Limb (tissue), 2 donors: ENCODE results near the gene USP20.
"Not testable (repeated sequence)": the region's sequence is repeated elsewhere in the genome, so short reads cannot be mapped to it uniquely, and the experiment has no call there.

Source experiments
- DNase-seq, 2 donors: peaks; one replicate each; pipeline ENCODE4 v3.0.0-alpha.2; 2016; ENCODE audit errors: extremely low spot score in 2 of 2

The USP20 gene

GRCh38 chr9:129835128-129835859 lies at the start of gene USP20, which contains the start of gene C9orf78:
USP20 (plus strand) TSS chr9:129835458; CDS start chr9:129852556, 17,098 bp downstream.
C9orf78 (minus strand) TSS chr9:129835275; CDS start chr9:129835221, 54 bp downstream.
- peak; percentile 98 for DNase-seq

- no peak for DNase-seq
These were observed 49.4 kb upstream of the USP20 start for GRCh38 chr9:129785866-129786265.

DNA sequence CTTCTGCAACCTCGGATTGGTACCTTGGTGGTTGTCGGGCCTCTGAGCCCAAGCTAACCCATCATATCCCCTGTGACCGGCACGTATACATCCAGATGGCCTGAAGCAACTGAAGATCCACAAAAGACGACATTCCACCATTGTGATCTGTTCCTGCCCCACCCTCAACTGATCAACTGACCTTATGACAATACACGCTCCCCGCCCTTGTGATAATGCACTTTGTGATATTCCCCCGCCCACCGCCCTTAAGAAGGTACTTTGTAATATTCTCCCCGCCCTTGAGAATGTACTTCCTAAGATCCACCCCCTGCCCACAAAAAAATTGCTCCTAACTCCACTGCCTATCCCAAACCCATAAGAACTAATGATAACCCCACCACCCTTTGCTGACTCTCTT lies 48.8 kb upstream of the USP20 start:
- no peak for DNase-seq

- no peak for DNase-seq
These were observed 40.7 kb upstream of the USP20 start for GRCh38 chr9:129794549-129794948.

DNA sequence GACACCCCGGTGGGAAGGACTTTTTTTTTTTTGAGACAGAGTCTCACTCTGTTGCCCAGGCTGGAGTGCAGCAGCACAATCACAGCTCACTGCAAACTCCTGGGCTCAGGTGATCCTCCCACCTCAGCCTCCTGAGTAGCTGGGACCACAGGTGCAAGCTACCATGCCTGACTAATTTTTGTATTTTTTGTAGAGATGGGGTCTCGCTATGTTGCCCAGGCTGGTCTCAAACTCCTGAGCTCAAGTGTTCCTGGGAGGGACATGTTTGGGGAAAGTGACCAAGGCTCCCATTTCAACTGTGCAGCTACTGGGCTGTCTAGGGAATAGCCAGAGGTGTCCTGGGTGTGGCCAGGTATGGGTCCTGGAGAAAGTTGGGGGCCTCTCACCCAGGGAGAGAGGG lies 39.2 kb upstream of the USP20 start:
- not testable (repeated sequence) for DNase-seq

DNA sequence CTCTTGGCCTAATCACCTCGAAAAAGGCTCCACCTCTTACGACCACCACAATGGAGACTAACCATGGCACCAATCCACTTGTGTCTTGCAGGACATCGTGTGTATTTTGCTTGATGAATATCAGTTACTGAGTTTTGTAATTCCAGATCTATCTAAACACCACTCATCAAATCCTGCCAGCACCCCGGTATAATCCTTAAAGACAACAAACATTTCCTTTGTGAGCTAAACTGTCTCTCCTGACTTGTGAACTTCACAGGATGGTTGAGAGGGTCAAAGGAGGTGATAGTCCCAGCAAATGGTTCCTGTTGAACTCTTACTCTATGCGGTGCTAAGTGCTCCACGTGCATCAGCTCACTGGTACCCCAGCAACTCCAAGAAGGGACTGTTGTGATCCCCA lies 36.3 kb upstream of the USP20 start:
- DNase-seq, result no peak

GRCh38 chr9:129801504-129801903 lies 33.8 kb upstream of the USP20 start:
- no peak for DNase-seq

DNA sequence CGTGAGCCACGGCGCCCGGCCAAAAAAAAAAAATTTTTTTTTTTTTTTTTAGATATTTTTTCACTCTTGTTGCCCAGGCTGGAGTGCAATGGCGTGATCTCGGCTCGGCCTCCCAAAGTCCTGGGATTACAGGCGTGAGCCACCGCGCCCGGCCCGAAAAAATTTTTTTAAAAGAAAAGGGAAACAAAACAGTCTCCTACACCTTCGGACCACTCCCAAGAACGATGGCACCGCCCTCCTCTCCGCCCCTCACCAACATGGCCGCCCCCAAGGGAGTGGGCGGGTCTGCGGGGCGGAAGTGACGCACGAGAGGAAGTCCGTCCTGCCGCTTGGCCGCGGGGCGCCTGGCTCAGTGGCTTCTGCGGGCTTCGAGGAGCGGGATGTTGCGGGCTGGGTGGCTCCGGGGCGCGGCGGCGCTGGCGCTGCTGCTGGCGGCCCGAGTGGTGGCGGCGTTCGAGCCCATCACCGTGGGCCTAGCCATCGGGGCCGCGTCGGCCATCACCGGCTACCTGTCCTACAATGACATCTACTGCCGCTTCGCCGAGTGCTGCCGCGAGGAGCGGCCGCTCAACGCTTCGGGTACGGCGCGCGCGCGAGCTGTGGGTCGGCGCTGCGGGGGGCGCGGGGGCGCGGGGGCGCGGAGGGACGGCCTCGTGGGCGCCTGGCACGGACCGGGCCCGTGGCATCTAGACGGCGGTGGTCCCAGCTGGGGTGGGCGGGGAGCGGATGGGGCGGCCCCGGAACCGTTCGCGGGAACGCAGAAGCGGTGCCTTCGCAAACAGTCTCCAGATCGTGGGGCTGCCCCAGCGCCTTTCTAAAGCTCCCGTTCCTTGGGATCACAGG lies 32.2 kb upstream of the USP20 start, which contains the start of gene TOR1B:
Gene TOR1B (plus strand): TSS at position 352 of the 843 bp plus-strand sequence. CDS start 29 bp downstream, at position 381.
- peak; percentile 93 to 99 for DNase-seq

GRCh38 chr9:129803676-129804060 lies 31.6 kb upstream of the USP20 start:
- DNase-seq, result no peak

DNA sequence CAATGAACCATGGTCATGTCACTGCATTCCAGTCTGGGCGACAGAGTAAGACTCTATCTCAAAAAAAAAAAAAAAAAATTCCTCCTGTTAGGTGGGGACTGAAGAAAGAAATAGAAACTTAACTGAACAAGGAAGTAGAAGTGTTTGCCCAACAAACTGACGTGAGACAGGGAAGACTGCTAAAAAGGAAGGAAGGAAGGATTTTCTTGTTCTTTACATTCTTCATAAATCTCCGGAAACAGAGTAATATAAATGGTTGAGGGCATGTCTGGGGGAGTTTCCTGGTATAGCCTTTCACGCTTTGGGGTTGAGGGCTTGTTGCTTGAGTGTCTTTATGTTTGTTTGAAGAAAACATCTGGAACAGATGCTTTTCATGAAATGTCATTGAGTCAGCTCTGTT lies 29.2 kb upstream of the USP20 start:
- no peak for DNase-seq

DNA sequence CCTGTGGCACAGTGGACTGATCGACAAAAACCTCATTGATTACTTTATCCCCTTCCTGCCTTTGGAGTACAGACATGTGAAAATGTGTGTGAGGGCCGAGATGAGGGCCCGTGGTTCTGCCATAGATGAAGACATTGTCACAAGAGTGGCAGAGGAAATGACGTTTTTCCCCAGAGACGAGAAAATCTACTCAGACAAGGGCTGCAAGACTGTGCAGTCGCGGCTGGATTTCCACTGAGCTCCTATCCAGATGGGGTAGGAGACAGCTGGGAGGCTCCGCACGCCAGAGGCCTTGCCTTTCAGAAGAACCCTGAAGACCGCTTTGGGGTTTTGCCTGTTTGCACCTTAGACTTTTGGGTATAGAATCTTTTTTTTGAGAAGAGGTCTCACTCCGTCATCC lies 25.9 kb upstream of the USP20 start:
- no peak for DNase-seq

DNA sequence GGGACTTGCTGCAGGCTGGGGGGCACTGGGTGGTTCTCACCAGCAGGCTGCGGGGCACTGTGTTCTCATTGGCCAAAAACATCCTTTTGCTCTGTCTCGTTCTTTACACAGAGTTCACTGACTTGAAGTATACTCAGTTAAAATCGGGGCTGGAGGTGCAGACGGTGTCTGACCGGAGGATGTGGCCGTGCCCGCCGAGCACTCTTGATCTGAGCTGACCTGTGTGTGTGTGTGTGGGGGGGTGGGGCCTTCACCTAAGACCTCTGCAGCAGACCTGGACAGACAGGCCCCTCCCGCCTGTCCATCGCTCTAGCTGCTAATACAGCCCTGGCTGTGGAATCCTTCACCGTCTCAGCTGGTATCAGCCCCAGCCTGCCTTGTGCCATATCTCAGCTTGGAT lies 25.1 kb upstream of the USP20 start:
- DNase-seq, result no peak

GRCh38 chr9:129810788-129811187 lies 24.5 kb upstream of the USP20 start:
- DNase-seq, result no peak

GRCh38 chr9:129811967-129812363 lies 23.3 kb upstream of the USP20 start:
- DNase-seq, result no peak

- DNase-seq, result no peak
These were observed 22.9 kb upstream of the USP20 start for GRCh38 chr9:129812385-129812784.

DNA sequence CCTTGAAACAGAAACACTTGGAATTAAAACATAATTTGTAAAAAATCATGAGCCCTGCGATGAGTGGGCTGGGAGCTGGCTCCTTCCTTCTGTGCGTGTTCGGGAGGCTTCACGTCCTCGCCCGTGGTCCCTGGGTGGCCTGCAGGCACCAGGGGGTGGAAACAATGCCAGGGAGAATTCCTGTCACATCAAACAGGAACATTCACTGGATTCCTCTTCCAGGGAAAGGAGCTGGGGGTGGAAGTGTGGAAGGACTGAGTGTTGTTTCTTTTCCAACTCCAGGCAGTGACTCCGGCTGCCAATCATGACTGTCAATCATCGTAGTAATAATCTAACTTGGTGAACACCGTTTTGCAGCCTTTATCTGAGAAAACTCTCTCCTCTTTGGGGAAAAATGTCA lies 21.6 kb upstream of the USP20 start:
- no peak for DNase-seq

- no peak for DNase-seq
These were observed 20.6 kb upstream of the USP20 start for GRCh38 chr9:129814432-129815223.

DNA sequence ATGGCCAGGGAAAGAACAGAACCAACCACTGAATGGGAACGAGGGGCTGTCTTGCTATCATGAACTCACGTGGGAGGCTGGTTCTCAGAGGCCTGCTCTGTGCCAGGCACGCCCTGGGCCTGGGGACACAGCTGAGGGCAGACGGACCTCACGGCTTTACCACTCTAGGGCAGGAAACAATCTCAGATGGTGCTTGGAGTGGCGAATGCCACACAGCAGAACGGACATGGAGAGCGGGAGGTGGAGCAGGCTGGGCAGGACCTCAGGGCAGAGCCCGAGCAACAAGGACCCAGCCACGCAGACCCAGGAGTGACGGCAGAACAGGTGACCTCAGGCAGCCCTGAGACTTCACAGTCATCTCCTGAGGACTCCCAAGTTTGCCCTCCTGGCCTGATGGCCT lies 20.0 kb upstream of the USP20 start:
- DNase-seq, result no peak

DNA sequence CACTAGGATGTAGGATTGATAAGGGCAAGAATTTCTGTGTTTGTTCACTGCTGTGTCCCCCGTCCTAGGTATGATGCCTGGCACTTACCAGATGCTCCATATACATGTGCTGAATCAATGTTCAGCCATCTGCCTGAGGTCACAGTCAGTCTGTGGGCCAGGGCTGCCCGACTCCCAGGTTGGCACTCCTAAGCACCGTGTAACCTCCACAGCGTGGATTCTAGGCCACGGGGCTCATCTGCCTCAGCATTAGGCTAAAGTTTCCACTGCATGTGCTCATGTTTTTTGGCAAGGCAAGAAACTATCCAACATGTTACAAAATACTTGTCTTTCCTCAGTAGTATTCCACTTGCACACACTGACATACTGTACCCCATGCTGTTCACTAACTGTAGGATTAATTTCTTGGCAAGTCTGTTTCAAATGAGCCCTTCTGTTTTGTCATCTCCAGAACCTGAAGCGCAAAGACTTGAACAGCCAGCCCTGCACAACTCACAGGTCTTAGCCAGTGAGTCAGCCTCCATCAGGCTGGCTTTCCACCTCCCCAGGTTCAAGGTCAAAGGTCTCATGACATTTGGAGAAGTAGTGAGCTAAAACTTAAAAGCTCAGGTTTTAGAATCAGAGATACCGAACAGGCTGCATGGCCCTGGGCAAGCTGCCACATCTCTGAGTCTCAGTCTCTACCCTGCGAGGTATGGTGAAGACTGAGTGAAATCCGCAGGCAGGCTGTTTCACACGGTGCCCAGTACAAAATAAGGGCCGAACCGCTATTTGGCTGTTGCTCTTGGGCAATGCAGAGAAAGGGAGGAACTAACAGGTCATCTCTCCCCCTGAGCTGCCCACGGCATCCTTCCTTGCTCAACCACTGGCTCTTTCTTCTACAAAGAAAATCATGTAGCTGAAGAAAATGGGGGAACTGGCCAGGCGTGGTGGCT lies 18.5 kb upstream of the USP20 start:
- DNase-seq, result no peak

DNA sequence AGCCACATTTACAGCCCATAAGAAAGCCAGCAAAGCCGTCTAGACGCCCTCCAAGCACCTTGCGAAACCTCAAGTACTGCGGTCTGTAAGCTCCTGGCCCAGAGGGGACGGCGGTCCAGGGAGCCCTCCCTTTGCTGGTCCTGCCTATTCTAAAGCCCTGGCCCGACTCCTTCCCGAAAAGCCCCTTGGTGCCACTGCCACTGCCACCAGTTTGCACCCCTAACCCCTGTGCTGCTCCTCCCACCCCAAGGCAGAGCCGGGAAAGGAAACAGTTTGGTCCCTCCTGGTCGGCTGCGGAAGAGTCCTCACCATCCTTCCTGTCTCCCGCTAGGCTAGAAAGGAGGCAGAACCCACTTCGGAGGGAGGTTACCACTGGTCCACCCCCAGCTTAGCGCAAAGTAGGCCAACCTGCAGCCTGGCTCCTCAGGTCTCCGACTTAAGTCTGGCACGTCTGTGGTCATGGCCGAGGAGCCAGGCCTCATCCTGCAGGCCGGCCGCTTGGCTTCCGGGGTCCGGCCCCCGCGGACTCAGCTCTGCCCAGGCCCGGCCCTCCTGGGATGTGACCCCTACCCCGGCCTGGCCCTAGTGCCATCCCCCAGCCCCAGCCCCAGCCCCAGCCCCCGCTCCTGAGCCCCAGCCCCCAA lies 12.2 kb upstream of the USP20 start:
- no peak for DNase-seq
